Dermis blood vessel endothelial cell (primary cell): ENCODE results near the gene IL1RN. TPM values are rescaled to one million over a fixed set of nuclear protein-coding genes. Genes with fewer than 3 reads are reported as not detected.
A peak's percentile ranks its signal among the peaks of the same experiment; 100 is the strongest.
"Not testable (repeated sequence)": the region's sequence is repeated elsewhere in the genome, so short reads cannot be mapped to it uniquely, and the experiment has no call there.

Source experiments
- DNase-seq: peaks from one replicate; pipeline ENCODE4 v3.0.0; 2010
- total RNA-seq: library from RNA; depleted of rRNA; stranded (reverse); fragments of >200 nt; gene quantifications from 2 replicates; pipeline ENCODE4 v1.2.3, GENCODE V29; 2014

The IL1RN gene, protein sequence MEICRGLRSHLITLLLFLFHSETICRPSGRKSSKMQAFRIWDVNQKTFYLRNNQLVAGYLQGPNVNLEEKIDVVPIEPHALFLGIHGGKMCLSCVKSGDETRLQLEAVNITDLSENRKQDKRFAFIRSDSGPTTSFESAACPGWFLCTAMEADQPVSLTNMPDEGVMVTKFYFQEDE
- under 0.01 TPM in 1 of 2 replicates, not detected in the other for total RNA-seq

GRCh38 chr2:113126845-113127645 is at the start of gene IL1RN:
IL1RN (plus strand) TSS chr2:113127598; CDS start chr2:113127625, 27 bp downstream.
- no peak for DNase-seq

DNA sequence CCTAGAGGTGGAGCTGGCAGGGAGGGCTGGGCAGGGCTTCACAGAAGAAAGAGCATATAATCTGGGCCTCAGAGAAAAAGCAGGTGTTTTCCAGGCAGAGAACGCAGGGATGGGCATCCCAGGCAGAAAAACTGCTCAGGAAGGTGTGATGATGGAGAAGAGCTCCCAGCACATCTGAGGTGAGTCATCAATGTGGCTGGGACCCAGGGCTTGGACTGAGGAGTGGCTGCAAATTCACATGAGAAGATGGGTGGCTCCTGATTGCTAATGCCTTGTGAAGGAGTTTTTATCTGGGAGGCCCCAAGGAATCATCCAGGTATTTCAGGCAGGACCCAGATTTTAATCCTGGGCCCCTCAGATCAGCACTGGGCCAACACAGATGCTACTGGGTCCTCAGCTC is 49.5 kb upstream of the IL1RN start:
- DNase-seq, result no peak

- peak; percentile 5 for DNase-seq
Observed at GRCh38 chr2:113078350-113078839, 49.0 kb upstream of the IL1RN start.

- DNase-seq, result no peak
Observed at GRCh38 chr2:113079131-113079530, 48.3 kb upstream of the IL1RN start.

GRCh38 chr2:113080134-113080533 is 47.3 kb upstream of the IL1RN start:
- DNase-seq, result peak; percentile 39

DNA sequence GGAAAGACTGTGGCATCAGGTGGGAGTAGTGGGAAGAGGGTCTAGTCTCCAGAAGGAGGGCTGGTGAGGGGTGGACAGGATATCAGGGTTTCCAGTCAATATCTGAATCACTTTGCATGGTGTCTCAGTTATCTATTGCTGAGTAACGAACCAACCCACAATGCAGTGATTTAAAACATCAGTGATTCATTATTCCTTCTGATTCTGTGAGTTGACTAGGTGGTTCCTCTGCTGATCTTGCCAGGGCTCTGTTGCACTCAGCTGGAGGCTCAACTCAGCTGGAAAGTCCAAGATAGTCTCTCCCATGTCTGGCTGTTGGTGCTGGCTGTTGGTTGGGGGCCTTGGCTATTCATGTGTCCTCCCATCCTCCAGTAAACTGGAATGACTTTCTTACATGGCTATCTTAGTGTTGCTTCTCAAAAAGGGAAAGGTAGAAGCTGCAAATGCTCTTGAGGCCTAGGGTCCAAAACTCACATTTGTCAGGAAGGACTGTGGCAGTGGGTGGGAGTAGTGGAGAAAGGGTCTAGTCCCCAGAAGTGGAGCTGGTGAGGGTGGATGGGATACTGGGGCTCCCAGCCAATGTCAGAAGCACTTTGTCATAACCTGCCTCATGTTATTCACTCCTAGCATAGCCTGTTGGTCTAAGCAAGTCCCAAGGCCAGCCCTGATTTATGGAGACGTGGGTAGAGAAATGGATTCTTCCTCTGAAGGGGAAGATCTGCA is 45.7 kb upstream of the IL1RN start:
- no peak for DNase-seq

DNA sequence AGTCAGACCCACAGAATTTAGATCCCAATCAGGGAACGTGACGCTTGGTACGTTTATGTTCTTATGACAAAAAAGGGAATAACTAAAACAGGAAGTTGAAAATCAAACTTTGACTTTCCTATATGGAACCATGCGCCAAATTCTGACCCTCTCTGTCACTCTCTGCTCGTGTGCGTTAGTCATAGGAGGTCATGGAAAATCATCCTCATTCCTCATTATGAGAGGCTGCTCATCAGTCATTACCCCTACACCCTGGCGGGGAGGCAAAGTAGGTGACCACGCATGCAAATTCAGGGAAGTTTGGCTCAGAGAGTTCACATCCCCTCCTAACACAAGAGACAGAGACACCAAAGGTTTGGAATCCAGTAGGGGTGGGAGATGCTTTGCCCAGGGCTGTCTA is 44.1 kb upstream of the IL1RN start:
- DNase-seq, result no peak

DNA sequence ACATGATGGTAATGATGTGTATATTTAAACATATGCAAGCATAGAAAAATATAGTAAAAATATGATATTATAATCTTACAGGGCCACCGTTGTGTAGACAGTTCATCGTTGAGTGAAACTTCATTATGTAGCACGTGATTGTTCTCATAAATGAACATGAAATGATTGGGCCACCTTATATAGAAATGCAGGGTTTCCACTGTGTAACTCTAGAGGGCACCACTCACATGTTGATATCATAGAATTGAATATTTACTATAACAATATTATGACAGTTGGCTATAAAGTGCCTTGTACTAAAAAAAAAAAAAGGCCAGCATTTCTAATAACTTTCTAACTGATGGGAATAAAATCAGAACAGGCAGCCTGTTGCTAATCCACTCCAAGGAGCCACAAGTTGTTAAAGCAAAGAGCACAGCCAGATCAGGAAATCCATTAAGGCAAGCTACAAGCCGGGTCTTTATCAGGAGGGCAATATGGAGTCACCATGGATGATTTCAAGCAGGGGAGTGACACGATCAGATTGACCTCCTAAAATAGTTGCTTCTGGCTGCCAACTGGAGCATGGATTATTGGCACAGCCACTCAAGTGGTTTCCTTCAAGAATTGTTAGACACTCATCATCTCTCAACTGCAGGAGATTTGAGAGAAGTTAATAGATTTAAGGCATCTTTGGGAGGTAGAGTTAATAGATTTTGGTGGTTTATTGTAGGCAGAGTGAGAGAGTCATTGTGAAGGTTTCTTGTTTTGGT is 43.0 kb upstream of the IL1RN start:
- peak; percentile 30 for DNase-seq

- no peak for DNase-seq
Observed at GRCh38 chr2:113085542-113085941, 41.9 kb upstream of the IL1RN start.

DNA sequence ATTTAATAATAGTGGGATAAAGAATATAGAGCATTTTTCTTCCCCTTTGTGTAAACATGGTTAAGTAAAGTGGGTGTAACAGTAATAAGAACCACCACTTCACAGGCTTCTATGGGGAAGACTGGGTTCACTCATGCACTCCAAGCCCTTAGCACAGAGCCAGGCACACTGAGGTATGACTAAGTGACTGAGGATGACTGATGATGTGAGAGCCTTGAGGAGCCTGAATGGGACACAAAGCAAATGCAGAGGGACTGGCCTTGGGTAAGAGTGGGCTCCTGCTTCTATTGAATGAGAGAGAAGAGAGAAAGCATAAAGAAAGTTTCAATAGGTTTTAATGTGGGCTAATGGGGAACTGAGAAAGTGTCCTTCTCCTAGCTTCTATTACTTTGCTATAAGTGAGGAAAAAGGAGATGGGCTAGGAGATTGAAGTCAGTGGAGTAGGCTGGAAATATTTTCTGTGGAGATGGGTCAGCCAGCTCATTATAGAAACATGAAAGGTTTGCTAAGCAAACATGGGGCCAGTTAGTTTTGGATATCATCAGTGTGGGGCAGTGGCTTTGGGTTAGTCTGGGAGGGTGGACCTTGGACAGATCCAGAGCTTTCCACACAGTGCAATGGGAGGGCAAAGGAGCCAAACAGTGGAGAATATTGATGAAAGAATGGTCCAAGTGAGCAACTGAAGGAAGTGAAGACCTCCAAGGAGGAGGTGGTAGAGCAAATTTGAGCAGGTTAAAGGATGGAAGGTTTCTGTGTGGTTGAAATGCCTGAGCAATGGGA is 39.0 kb upstream of the IL1RN start:
- no peak for DNase-seq

DNA sequence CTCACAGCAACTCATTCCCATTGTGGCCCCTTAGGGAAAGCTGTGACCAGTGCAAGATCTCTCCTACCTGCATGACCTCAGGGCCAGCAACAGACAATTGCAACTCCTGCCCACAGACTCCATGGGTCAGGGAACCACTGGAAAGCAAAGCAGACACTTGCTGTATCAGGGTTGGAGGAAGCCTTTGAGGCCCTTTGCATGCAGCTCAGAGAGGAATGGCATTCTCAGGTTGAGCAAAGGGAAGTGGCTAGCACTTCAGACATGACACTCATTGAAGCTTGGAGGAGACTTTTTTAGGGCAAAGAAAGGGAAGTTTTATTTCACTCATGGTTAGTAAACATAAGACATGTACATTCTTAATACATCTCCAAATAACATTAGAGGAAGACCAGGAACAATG is 37.5 kb upstream of the IL1RN start:
- no peak for DNase-seq

GRCh38 chr2:113091231-113091896 is 36.0 kb upstream of the IL1RN start:
- no peak for DNase-seq

GRCh38 chr2:113092864-113093612 is 34.4 kb upstream of the IL1RN start:
- no peak for DNase-seq

DNA sequence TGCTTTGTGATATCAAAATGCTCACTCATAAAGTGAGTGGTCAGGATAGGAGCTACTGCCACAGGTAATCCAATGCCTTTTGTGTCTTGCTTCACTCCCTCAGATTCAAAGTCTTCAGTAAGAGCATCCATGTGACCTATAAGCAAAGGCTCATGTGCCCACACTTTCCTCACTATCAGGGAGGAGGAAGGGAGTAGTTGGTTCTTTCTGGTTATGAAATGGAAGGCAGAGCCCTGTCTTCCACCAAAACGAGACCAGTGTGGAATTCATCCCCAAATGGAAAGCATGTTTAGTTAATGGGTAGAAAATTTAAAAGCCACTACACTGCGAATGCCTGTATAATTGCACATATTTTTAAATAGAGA is 33.8 kb upstream of the IL1RN start:
- no peak for DNase-seq

- DNase-seq, result not testable (repeated sequence)
Observed at GRCh38 chr2:113096306-113096705, 31.1 kb upstream of the IL1RN start.

DNA sequence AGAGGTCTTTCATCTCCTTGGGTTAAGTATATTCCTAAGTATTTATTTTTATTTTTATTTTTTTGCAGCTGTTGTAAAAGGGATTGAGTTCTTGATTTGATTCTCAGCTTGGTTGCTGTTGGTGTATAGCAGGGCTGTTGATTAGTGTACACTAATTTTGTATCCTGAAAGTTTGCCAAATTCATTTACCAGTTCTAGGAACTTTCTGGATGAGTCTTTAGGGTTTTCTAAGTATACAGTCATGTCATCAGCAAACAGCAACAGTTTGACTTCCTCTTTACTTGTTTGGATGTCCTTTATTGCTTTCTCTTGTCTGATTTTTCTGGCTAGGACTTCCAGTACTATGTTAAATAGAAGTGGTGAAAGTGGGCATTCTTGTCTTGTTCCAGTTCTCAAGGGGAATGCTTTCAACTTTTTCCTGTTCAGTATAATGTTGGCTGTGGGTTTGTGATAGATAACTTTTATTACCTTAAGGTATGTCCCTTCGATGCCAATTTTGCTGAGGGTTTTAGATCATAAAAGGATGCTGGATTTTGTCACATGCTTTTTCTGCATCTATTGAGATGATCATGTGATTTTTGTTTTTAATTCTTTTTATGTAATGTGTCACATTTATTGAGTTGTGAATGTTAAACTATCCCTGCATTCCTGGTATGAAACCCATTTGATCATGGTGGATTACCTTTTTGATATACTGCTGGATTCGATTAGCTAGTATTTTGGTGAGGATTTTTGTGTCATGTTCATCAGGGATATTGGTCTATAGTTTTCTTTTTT is 30.4 kb upstream of the IL1RN start:
- not testable (repeated sequence) for DNase-seq

DNA sequence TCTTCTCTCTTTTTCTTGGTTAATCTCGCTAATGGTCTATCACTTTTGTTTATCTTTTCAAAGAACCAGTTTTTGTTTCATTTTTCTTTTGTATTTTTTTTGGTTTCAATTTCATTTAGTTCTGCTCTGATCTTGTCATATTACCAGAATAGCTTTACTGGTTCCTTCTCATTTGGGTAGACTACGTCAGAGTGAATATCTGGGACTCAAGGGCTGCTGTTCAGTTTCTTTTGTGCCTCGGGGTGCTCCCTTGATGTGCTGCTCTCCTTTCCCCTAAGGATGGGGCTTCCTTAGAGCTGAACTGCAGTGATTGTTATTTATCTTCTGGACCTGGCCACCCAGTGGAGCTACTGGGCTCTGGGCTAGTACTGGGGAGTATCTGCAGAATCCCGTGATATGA is 29.4 kb upstream of the IL1RN start:
- DNase-seq, result no peak

- no peak for DNase-seq
Observed at GRCh38 chr2:113098532-113098931, 28.9 kb upstream of the IL1RN start.

DNA sequence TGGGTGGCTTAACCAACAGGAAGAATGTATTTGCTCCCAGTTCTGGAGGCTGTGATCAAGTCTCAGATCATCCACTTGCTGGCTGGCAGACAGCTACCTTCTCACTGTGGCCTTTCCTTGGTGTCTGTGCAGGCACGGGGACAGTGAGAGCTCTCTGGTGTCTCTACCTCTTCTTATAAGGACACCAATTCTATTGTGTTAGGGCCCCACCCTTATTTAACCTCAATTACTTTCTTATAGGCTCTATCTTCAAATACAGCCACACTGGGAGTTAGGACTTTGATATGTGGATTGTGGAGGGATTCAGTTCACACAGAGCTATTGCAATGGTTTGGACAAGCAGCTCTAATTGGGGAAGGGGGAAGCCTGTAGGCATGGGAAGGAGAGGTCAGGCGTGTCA is 25.3 kb upstream of the IL1RN start:
- no peak for DNase-seq

- no peak for DNase-seq
Observed at GRCh38 chr2:113103277-113103676, 24.1 kb upstream of the IL1RN start.
